Keratinocyte (primary cell): ENCODE measurements around the gene HEG1. TPM values are rescaled to one million over a fixed set of nuclear protein-coding genes. Genes with fewer than 3 reads are reported as not detected.

Source experiments
- DNase-seq: peaks from one replicate; pipeline ENCODE4 v3.0.0-alpha.2; 2011; ENCODE audit warnings: low read depth, missing footprints, low spot score
- FAIRE-seq: peaks from 2 replicates; lab custom pipeline; 2011; peaks lifted over from hg19 to GRCh38; lab: Jason Lieb, UNC
- H2AFZ ChIP-seq: 2 replicates; pipeline ENCODE4 v1.6.0; 2012; ENCODE audit warnings: low read length, control low read depth, inconsistent platforms; ENCODE audit not compliant: control insufficient read depth
- H3K27ac ChIP-seq: 2 replicates; pipeline ENCODE4 v1.5.1; 2011; ENCODE audit warnings: low read length; ENCODE audit not compliant: control insufficient read depth, insufficient read depth
- H3K27me3 ChIP-seq: 3 replicates; pipeline ENCODE4 v1.6.0; 2011; ENCODE audit warnings: low read length; ENCODE audit not compliant: control insufficient read depth, insufficient read depth; ENCODE audit errors: extremely low read depth
- H3K36me3 ChIP-seq, 2 experiments: 2 replicates in 1 of 2; 3 replicates in 1 of 2; pipeline ENCODE4 v1.5.1; 2011; ENCODE audit warnings: low read length in 2 of 2, mild to moderate bottlenecking in 1 of 2; ENCODE audit not compliant: control insufficient read depth in 2 of 2, insufficient read depth in 2 of 2; ENCODE audit errors: extremely low read depth in 1 of 2
- H3K4me1 ChIP-seq: 3 replicates; pipeline ENCODE4 v1.5.1; 2011; ENCODE audit warnings: low read length; ENCODE audit not compliant: control insufficient read depth, insufficient read depth; ENCODE audit errors: extremely low read depth
- H3K4me2 ChIP-seq: 3 replicates; pipeline ENCODE4 v1.6.0; 2011; ENCODE audit warnings: low read depth, low read length; ENCODE audit not compliant: control insufficient read depth, insufficient read depth; ENCODE audit errors: extremely low read depth
- H3K4me3 ChIP-seq, 3 experiments: fragments of 200-600 bp in 1 of 3; sonication (generic) in 1 of 3; 2 replicates in 2 of 3; 3 replicates in 1 of 3; pipeline ENCODE4 v1.5.1; 2011 to 2016; ENCODE audit warnings: low read length in 3 of 3, mild to moderate bottlenecking in 3 of 3, control low read depth in 2 of 3, inconsistent platforms in 1 of 3, low read depth in 1 of 3, mixed read lengths in 1 of 3, mixed run types in 1 of 3, moderate library complexity in 1 of 3; ENCODE audit not compliant: control insufficient read depth in 2 of 3, insufficient read depth in 2 of 3; ENCODE audit errors: extremely low read depth in 1 of 3
- H3K79me2 ChIP-seq: 2 replicates; pipeline ENCODE4 v1.6.0; 2012; ENCODE audit warnings: low read length; ENCODE audit not compliant: control insufficient read depth, insufficient read depth
- H3K9ac ChIP-seq: 3 replicates; pipeline ENCODE4 v1.6.0; 2011; ENCODE audit warnings: low read length; ENCODE audit not compliant: control insufficient read depth, insufficient read depth; ENCODE audit errors: extremely low read depth
- H3K9me1 ChIP-seq: 3 replicates; pipeline ENCODE4 v1.6.0; 2011; ENCODE audit warnings: low read length; ENCODE audit not compliant: control insufficient read depth, insufficient read depth; ENCODE audit errors: extremely low read depth
- H3K9me3 ChIP-seq: 2 replicates; pipeline ENCODE4 v1.5.1; 2012; ENCODE audit warnings: low read depth, low read length; ENCODE audit not compliant: control insufficient read depth
- H4K20me1 ChIP-seq: 3 replicates; pipeline ENCODE4 v1.6.0; 2011; ENCODE audit warnings: low read length; ENCODE audit not compliant: control insufficient read depth, insufficient read depth; ENCODE audit errors: extremely low read depth
- CTCF ChIP-seq, 3 experiments: IDR thresholded peaks in 1 of 3; conservative IDR thresholded peaks in 1 of 3; optimal IDR thresholded peaks in 1 of 3; 2 replicates in 2 of 3; 3 replicates in 1 of 3; pipeline versions ENCODE3 to v1.5.1; 2011; ENCODE audit warnings: low read length in 3 of 3, mild to moderate bottlenecking in 3 of 3, moderate library complexity in 2 of 3, control low read depth in 1 of 3, inconsistent platforms in 1 of 3; ENCODE audit not compliant: insufficient read depth in 2 of 3; ENCODE audit errors: extremely low read depth in 1 of 3
- EZH2 ChIP-seq: IDR thresholded peaks from one replicate; pipeline ENCODE4 v1.6.1; 2012; ENCODE audit warnings: inconsistent platforms, mild to moderate bottlenecking, low read length, moderate library complexity
- dilution Hi-C: fragments of 300-500 bp; cut with MboI; formaldehyde crosslinking; loops from one replicate; pipeline ENCODE4 v1.7.0; 2020; ENCODE audit warnings: low sequenced_read_pairs; ENCODE audit not compliant: extremely low pct_ligation_motif_present
- polyA plus RNA-seq, 5 experiments: library from polyadenylated mRNA; depleted of rRNA in 3 of 5; stranded (reverse) in 3 of 5; stranded (forward) in 1 of 5; unstranded in 1 of 5; fragments of >200 nt; gene quantifications; 1 replicate in 1 of 5; 2 replicates in 3 of 5; 3 replicates in 1 of 5; pipeline versions ENCODE4 v1.2.1 to v1.2.3, GENCODE V29; 2011 to 2012; ENCODE audit warnings: missing spikeins in 2 of 5, low read depth in 1 of 5, low replicate concordance in 1 of 5

HEG1 gene
- polyA plus RNA-seq, 1 donor (not counting 4 experiments of a cell fraction or from before 2014, with no cell fraction given) = 12.7 TPM

GRCh38 chr3:124937049-124937448, 118.7 kb downstream of the HEG1 start:
- no peaks in the 10 kb centered on the region for H3K79me2 ChIP-seq
- no peak overlapping the region for H3K4me2 ChIP-seq
- H3K4me3 ChIP-seq = no peak overlapping the region
- no peaks in the 10 kb centered on the region for H3K9me1 ChIP-seq
- H3K27ac ChIP-seq = no peak overlapping the region
- no peak overlapping the region for H2AFZ ChIP-seq
- dilution Hi-C loops = no loop called here
- FAIRE-seq (no peak), DNase-seq (no peak)
- H3K36me3 ChIP-seq = no peaks in the 10 kb centered on the region
- no peaks in the 10 kb centered on the region for H4K20me1 ChIP-seq
- no peaks in the 10 kb centered on the region for H3K27me3 ChIP-seq
- no peak overlapping the region for H3K9ac ChIP-seq
- no peaks in the 10 kb centered on the region for H3K9me3 ChIP-seq
- TF ChIP-seq EZH2 (no peak), CTCF (optimal IDR thresholded peaks at IDR 0.05 in 1 of 3, IDR thresholded peaks at IDR 0.05 in 1 of 3, conservative IDR thresholded peaks at IDR 0.05 in 1 of 3; ENCODE audit: extremely low read depth in 1 of 3, insufficient read depth in 2 of 3, low read length in 3 of 3) (no peak)
- H3K4me1 ChIP-seq = peaks cover 6% of the 10 kb centered on the region

GRCh38 chr3:124935794-124936542, 119.8 kb downstream of the HEG1 start:
- no peak overlapping the region for H3K9ac ChIP-seq

More at GRCh38 chr3:124935794-124936542, 119.8 kb downstream of the HEG1 start:
- Histone ChIP-seq H2AFZ (no peak overlapping the region), H3K27ac (no peak overlapping the region), H3K4me2 (no peak overlapping the region), H3K9me3 (no peaks in the 10 kb centered on the region), H3K36me3 (no peaks in the 10 kb centered on the region), H3K79me2 (no peaks in the 10 kb centered on the region), H3K4me1 (peaks cover 6% of the 10 kb centered on the region), H4K20me1 (no peaks in the 10 kb centered on the region), H3K27me3 (no peaks in the 10 kb centered on the region), H3K4me3 (no peak overlapping the region), H3K9me1 (no peaks in the 10 kb centered on the region)
- dilution Hi-C loops = no loop called here
- no peak for DNase-seq
- TF ChIP-seq CTCF (optimal IDR thresholded peaks at IDR 0.05 in 1 of 3, IDR thresholded peaks at IDR 0.05 in 1 of 3, conservative IDR thresholded peaks at IDR 0.05 in 1 of 3; ENCODE audit: extremely low read depth in 1 of 3, insufficient read depth in 2 of 3, low read length in 3 of 3) (no peak), EZH2 (no peak)
- no peak for FAIRE-seq
